ENCODE measurements around the gene ELAVL2.
"Not testable (repeated sequence)": the region's sequence is repeated elsewhere in the genome, so short reads cannot be mapped to it uniquely, and the experiment has no call there.

ELAVL2 gene

DNA sequence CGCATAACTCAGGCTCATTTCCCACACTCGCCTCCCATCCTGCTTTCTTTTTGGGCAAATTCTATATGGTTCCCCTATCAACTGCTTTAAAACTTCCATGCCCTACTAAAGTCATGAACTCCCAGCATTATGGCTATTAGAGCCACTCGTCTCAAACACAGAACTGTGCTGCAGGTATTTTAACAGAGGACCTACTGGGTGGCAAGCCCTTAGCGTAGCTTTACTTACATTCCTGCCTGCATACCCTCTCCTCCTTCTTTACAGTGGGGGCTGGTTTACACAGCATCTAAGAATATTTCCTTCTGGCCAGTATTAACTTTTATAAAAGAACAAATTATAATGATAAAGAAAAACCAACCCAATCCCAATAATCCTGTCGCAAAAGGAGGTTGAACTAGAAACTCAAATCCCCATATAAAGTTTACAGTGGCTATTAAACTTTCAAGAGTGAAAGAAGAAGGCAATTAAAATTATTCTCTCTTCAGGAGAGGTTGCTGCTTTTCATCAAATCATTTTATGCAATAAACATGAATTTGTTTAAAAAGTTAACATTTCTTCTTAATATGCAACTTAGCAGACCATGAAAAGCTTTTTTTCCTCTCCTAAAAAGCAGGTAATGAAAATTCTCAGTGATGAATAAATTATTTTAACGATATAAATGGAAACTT lies 100.6 kb downstream of the ELAVL2 start:
- no peak for DNase-seq (ENCODE audit: extremely low spot score)
- POLR2A ChIA-PET, result no interaction called here
- CTCF ChIA-PET, result no interaction called here
- TF ChIP-seq, protein P1, sequence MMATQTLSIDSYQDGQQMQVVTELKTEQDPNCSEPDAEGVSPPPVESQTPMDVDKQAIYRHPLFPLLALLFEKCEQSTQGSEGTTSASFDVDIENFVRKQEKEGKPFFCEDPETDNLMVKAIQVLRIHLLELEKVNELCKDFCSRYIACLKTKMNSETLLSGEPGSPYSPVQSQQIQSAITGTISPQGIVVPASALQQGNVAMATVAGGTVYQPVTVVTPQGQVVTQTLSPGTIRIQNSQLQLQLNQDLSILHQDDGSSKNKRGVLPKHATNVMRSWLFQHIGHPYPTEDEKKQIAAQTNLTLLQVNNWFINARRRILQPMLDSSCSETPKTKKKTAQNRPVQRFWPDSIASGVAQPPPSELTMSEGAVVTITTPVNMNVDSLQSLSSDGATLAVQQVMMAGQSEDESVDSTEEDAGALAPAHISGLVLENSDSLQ (IDR thresholded peaks at IDR 0.05), result 0 out of 2 replicates have a peak, but pooled peaks have one; percentile 23
- no peak for TF ChIP-seq BHLHE40 (IDR thresholded peaks at IDR 0.05; ENCODE audit: borderline replicate concordance)
- no peak for TF ChIP-seq FOXM1 (IDR thresholded peaks at IDR 0.05; ENCODE audit: borderline replicate concordance)

DNA sequence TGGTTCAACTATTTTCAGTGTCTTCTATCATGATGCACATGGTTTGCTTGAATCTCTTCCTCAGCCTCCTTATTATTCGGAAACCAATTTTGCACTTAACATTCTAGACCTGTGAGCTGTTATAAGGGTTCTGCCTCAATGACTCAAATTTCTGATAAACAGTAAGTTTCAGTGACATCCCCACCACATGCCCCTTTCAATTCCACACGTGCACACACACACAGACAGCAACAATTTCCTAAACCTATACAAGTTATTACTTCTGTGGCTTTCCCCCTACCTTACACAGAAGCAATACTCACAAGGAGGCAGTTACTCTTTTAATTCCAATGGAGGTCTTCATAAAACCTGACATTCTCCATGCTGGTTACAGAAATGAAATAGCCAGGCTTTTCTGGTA lies 102.4 kb downstream of the ELAVL2 start:
- no peak for DNase-seq (ENCODE audit: extremely low spot score)
- CTCF ChIA-PET, result no interaction called here
- TF ChIP-seq LEF1 (IDR thresholded peaks at IDR 0.05; ENCODE audit: borderline replicate concordance) (no peak), HDGF (IDR thresholded peaks at IDR 0.05; ENCODE audit: borderline replicate concordance) (no peak), TARDBP (IDR thresholded peaks at IDR 0.05) (no peak), ZNF384 (IDR thresholded peaks at IDR 0.05) (no peak), SUZ12 (IDR thresholded peaks at IDR 0.05) (no peak), L3MBTL2 (conservative IDR thresholded peaks at IDR 0.05) (no peak), ELF4 (IDR thresholded peaks at IDR 0.05) (no peak)
- TF ChIP-seq, protein P1 (IDR thresholded peaks at IDR 0.05), result no peak
- POLR2A ChIA-PET, result no interaction called here

DNA sequence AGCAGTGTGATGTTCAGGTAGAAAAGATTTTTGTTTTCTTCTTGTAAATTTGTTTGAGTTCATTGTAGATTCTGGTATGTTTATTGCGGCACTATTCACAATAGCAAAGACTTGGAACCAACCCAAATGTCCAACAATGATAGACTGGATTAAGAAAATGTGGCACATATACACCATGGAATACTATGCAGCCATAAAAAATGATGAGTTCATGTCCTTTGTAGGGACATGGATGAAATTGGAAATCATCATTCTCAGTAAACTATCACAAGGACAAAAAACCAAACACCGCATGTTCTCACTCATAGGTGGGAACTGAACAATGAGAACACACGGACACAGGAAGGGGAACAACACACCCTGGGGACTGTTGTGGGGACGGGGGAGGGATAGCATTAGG lies 103.0 kb downstream of the ELAVL2 start:
- POLR2A ChIA-PET; CTCF ChIA-PET; DNase-seq (ENCODE audit: extremely low spot score): not testable (repeated sequence)

DNA sequence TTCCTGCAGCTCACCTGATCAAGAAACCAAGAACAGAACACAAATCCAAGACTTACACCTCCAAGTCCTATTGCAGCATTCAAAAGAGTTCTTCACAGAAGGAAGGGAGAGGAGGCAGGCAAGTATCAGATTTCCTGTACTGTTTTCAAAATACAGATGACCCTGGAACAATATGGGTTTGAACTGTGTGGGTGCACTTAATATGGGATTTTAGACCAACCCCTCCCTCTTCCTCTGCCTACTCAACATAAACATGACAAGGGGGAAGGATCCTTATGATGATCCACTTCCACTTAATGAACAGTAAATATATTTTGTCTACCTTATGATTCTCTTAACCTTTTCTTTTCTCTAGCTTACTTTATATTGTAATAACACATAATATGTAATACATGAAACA lies 104.6 kb downstream of the ELAVL2 start:
- ChIA-PET CTCF (no interaction called here), POLR2A (no interaction called here)
- TF ChIP-seq LEF1 (IDR thresholded peaks at IDR 0.05; ENCODE audit: borderline replicate concordance), result no peak
- no peak for TF ChIP-seq SP1 (IDR thresholded peaks at IDR 0.05)
- no peak for TF ChIP-seq BHLHE40 (IDR thresholded peaks at IDR 0.05; ENCODE audit: borderline replicate concordance)
- TF ChIP-seq FOXM1 (IDR thresholded peaks at IDR 0.05; ENCODE audit: borderline replicate concordance), result no peak
- TF ChIP-seq FOXA1 (IDR thresholded peaks at IDR 0.05), result no peak
- TF ChIP-seq FOXK2 (IDR thresholded peaks at IDR 0.05), result no peak
- TF ChIP-seq NFRKB (IDR thresholded peaks at IDR 0.05), result no peak
- no peak for TF ChIP-seq ELF4 (IDR thresholded peaks at IDR 0.05)
- TF ChIP-seq SUZ12 (IDR thresholded peaks at IDR 0.05), result no peak
- no peak for TF ChIP-seq CTBP1 (IDR thresholded peaks at IDR 0.05; ENCODE audit: borderline replicate concordance)
- TF ChIP-seq TARDBP (IDR thresholded peaks at IDR 0.05), result no peak
- no peak for TF ChIP-seq ARNT (IDR thresholded peaks at IDR 0.05)
- no peak for TF ChIP-seq L3MBTL2 (conservative IDR thresholded peaks at IDR 0.05)
- DNase-seq (ENCODE audit: extremely low spot score), result no peak

DNA sequence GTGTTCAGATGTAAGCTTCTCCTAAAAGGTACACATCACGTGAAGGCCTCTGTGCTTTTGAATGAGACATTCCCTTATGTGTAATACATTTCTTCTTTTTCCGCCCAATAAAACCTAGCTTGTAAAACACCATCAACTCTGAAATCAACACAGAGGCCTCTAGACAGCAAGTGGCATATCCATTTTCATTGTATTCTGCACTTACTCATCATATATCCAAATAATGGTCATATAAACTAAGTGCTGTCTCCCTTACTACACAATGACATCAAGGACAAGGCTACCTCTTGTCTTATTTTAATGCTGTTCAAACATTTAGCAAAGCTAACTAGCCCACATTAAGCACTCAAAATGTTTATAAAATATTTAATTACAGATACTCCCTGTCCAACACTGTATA lies 108.5 kb downstream of the ELAVL2 start:
- TF ChIP-seq FOXK2 (IDR thresholded peaks at IDR 0.05) (no peak), FOXM1 (IDR thresholded peaks at IDR 0.05; ENCODE audit: borderline replicate concordance) (no peak), ARNT (IDR thresholded peaks at IDR 0.05) (no peak), CTBP1 (IDR thresholded peaks at IDR 0.05; ENCODE audit: borderline replicate concordance) (peak; percentile 86), HDGF (IDR thresholded peaks at IDR 0.05; ENCODE audit: borderline replicate concordance) (no peak), LEF1 (IDR thresholded peaks at IDR 0.05; ENCODE audit: borderline replicate concordance) (no peak)
- TF ChIP-seq, protein P1 (IDR thresholded peaks at IDR 0.05), result peak; percentile 60
- DNase-seq (ENCODE audit: extremely low spot score), result peak; percentile 18
- CTCF ChIA-PET, result no interaction called here

DNA sequence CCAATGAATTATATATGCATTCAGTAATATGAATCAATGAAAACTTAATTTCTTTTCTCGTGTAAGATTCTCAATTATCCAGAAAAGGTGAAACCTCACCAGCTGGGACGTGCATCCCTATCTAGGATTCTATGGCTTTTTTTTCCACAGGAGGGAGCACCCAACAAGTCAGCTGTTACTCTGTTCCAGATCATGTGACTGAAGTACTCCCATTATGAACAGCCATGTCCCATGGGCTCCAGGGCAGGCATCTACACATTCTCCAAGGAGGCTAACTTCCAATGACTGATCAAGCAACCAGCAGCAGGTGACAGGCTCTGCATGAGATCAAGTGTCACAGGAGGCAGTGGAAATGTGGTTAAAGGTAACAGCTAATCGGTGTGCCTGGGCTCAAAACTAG lies 118.8 kb downstream of the ELAVL2 start:
- ChIA-PET POLR2A (no interaction called here), CTCF (no interaction called here)
- TF ChIP-seq LEF1 (IDR thresholded peaks at IDR 0.05; ENCODE audit: borderline replicate concordance) (no peak), FOXA1 (IDR thresholded peaks at IDR 0.05) (no peak), SP1 (IDR thresholded peaks at IDR 0.05) (no peak), HDGF (IDR thresholded peaks at IDR 0.05; ENCODE audit: borderline replicate concordance) (no peak), SUZ12 (IDR thresholded peaks at IDR 0.05) (no peak), ARNT (IDR thresholded peaks at IDR 0.05) (no peak), ZNF384 (IDR thresholded peaks at IDR 0.05) (no peak), TARDBP (IDR thresholded peaks at IDR 0.05) (no peak), NFRKB (IDR thresholded peaks at IDR 0.05) (no peak), CTBP1 (IDR thresholded peaks at IDR 0.05; ENCODE audit: borderline replicate concordance) (no peak), BHLHE40 (IDR thresholded peaks at IDR 0.05; ENCODE audit: borderline replicate concordance) (no peak), ELF4 (IDR thresholded peaks at IDR 0.05) (no peak), FOXM1 (IDR thresholded peaks at IDR 0.05; ENCODE audit: borderline replicate concordance) (no peak), L3MBTL2 (conservative IDR thresholded peaks at IDR 0.05) (no peak), FOXK2 (IDR thresholded peaks at IDR 0.05) (no peak)
- TF ChIP-seq, protein P1 (IDR thresholded peaks at IDR 0.05), result no peak
- no peak for DNase-seq (ENCODE audit: extremely low spot score)

More for the DNA sequence above, 108.5 kb downstream of the ELAVL2 start:
- POLR2A ChIA-PET, result no interaction called here
